GM21360 (cell line): Measurements from ENCODE around the gene RIN3.
"Not testable (repeated sequence)": the region's sequence is repeated elsewhere in the genome, so short reads cannot be mapped to it uniquely, and the experiment has no call there.

Source experiments
- ATAC-seq: cut with Tn5 transposase; IDR thresholded peaks from one replicate; pipeline ENCODE4 v1.9.1; 2021; ENCODE audit warnings: mild to moderate bottlenecking, moderate library complexity; ENCODE audit not compliant: unreplicated experiment

The RIN3 gene

DNA sequence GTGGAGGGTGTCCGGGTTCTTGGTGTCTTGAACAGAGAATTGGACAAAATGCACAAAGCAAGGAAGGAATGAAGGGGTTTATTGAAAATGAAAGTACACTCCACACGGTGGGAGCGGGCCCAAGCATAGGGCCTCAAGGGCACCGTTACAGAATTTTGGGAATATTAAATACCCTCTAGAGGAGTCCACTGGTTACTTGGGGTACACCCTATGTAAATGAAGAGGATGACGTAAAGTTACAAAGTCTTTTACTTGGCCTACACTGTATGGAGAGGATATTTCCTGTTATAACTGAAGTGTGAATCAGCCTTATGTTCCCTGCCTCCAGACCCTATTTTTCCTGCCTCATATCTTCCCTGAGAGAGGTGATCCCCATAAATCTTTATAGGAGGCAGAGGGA lies 102.6 kb downstream of the RIN3 start:
- ATAC-seq = no peak

DNA sequence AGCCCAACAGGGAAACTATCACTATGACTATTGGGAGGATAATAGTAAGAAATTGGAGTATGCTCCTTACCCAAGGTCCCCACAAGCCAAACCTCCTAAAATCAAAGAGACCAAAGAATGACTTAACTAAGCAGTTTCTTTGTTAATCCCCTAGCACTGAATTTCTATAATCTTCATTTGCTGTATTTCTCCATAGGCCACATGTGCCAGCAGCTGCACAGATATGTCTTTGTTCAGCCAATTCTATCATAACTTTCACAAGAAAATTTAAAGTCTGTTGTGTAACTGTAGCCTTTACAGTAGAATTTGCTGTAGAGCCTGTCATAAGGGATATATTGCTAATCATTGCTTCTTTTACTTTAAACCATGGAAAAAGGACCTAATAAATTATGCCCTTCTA lies 104.0 kb downstream of the RIN3 start:
- no peak for ATAC-seq

DNA sequence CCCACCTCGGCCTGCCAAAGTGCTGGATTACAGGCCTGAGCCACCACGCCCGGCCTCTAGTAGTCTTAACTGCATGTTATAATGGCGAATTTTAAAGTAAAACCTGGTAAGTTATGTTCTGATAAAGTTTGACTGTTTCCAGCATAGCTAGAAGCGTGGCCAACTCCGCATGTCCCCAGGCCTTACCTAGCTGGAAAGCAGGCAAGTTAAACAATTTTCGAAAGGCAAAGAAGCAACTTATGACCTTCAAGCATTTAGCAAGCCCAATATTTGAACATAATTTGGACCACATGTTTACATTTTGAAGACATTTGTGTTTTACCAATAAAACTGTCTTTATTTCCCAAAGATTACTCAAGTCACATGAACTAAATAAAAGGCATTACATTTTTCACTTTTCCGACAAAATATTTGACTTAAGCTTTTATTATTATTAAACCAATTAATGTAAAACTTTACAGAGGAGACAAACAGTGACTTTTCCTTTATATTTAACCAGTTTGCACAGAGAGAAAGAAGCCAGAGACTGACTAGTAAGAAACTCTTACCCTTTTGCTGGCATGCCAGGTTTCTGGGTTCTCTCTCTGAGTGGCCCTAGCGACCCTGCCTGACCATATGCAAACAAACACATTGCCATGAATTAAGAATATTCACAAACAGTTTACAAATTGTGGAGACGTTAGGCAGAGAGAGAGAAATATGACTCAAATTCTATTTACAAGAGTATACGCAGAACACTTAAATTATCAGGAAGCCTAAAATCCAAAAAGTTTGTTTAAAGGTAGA lies 106.3 kb downstream of the RIN3 start:
- no peak for ATAC-seq

DNA sequence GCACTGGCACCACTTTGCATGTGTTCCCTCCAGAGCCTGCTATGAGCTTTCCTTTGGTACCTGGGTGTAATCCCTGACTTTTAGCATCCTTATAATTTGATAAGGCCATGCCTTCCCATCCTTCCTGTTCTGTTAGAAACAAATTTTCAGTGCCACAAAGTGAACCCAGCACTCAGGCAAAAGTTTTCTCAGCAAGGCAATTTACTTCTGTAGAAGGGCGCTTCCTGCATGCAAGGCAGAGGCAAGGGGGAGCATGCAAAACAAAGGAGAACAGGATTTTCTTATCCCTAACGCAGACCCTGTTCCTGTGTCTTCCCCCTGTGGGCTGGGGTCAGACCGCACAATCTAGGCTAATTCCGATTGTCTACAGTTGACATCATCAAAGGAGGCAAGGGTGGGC lies 108.7 kb downstream of the RIN3 start:
- ATAC-seq = no peak

DNA sequence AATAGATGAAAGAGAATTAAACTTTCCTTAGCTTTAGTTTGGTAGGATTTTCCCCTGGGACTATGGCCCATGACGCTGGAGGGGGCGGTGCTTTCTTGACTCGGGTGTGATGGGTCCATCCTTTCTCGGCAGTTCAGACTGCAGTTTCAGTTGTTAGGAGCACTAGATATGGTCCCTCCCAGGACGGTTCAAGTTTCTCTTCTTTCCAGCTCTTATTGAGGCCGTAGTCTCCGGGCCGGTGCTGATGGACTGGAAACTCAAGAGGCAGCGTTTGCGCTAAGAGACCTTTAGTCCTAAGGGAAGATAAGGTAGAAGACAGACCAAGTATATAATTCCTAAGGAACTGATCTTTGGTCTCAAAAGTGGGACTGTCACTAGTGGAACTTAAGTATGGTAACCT lies 111.2 kb downstream of the RIN3 start:
- no peak for ATAC-seq

DNA sequence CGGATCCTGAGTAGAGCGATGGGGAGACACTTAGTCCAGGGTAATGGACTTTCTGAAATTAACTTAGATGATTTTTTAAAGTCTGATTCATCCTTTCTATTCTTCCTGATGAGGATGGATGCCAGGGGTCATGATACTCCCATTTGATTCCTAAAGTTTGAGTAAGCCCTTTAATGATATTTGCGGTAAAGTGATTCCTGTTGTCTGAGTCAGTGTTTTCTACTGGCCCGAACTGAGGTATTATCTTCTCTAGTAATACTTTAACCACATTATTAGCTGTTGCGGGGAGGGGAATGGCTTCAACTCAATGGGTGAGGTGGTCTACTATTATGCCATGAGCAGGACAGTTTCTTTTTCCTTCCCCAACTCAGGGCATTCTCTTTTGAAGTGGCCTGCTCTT lies 111.6 kb downstream of the RIN3 start:
- no peak for ATAC-seq

DNA sequence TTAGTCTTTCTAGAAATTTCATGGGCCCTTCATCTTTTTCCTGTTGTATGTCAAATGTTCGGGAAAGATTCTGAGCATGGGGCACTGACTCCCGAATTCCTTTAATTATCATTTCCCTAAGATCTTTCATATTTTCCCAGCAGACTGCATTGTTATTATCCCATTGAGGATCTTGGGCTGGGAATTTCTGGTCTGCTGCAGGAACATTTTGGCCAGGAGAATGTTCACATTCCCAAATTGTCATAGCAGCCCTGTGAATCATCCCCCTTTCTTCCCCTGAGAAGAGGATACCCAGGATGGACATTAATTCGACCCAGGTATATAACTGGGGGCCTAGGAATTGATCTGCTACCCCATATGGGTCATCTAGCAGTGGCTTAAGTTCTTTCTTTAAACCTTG lies 112.5 kb downstream of the RIN3 start:
- ATAC-seq = no peak

DNA sequence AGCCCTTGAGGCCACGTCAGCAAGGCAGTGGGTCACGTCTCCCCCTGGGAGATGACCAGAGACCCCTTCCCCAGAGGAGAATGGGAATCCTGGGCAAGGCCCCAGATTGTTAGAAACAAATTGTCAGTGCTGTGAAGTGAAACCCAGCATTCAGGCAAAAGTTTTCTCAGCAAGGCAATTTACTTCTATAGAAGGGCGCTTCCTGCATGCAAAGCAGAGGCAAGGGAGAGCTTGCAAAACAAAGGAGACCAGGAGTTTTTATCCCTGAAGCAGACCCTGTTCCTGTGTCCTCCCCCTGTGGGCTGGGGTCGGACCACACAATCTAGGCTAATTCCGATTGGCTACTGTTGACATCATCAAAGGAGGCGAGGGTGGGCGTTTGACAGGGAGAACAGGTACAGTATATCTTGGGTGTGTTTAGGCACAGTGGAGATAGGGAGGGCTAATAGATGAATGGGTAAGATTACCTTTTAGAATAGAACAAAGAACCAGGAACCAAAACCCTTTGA lies 114.2 kb downstream of the RIN3 start:
- no peak for ATAC-seq

DNA sequence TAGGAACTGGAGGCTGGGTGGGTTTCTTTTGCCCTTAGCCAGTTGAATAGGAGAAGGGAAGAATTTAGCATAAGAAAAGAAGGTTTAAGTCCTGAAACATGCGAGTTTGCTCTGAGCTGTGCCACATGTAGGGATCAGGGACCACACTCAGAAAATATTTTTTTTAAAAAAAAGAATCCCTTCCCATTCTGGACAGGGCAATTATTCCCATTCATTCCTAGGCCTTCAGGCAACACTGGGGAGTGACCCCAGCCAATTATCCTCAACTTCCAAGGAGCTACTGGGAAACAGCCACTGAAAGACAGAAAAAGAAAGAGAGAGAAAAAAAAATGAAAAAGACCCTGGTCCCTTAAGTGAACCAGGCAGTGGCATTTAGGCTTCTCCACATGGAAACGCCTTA lies 115.1 kb downstream of the RIN3 start:
- ATAC-seq = no peak

DNA sequence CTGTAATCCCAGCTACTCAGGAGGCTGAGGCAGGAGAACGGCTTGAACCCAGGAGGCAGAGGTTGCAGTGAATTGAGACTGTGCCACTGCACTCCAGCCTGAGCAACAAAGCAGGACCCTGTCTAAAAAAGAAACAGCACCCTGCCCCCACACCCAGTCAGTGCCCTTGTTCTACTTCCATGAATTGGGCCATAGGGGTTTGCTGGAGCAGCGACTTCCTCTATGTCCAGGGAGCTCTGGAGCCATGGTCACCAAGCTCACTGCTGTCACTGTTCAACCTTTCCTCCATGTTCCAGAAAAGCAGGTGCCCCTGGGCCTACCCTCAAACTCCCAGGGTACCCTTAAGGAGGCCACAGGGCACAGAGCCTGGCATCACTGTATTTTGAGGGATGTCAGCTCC lies 116.8 kb downstream of the RIN3 start:
- ATAC-seq = no peak

DNA sequence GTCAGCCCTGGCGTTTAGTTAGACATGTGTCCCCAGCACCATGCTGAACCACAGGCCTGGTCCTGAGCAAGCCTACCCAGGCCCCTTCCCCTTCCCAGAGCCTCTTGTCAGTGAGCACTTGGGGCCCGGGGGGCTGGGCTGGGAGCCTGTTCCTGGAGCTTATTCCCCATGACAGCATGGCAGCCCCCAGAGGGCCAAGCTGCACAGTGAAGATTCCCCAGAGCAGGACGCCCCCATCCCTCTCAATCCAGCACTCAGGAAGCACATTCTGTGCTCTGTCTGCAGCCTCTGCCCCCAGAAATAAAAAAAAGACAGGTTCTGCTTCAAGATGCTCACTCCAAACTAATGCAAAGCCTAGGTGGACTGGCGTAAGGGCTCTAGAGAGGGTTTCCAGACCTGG lies 117.5 kb downstream of the RIN3 start:
- no peak for ATAC-seq

DNA sequence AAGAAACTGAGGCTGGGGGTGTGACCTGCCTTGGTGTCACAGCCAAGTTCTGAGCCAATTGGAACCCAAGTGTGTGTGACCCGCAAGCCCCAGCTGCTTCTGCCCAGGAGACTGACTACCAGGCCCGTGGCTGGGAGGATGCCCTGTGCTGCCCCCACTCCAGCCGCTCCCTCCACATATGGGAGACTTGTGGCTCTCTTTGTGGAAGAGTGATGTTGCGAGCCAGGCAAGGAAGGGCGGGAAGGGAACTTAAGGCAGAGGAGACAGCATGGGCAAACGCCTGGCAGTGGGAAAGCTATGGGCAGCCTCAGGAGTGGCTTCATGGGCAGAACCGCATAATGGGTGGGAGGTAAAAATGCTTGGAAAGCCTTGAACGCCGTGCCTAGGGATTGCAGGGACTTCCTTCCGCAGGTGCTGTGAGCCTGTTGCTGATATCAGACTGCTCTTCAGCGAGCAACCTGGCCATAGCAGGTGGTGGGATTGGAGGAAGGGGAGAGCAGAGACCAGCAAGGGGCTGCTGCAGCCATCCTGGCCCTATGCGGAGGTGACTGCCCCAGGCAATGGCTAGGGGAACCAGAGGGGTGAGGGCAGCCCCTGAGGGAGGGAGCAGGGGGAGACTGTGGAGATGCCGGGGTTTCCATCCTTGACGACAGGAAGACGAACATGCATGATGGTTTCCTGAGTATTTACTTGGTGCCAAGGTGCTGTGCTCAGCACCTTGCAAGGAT lies 119.1 kb downstream of the RIN3 start:
- ATAC-seq = no peak

DNA sequence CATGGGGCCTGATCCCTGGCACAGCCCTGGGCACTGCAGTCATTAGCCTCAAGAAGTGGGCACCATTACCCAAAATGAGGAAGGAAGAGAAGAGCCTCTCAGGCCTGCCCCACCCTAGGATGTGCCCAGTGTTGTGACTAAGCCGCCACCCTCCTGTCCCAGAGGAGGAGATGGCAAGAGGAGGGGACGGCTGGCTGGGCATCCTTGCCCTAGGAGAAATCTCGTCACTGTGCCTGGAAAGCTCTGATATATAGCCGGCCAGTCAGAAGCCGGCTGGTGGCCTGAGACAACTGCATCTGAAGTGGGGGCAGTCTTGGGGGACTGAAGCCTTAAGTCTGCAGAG lies 119.7 kb downstream of the RIN3 start:
- no peak for ATAC-seq

DNA sequence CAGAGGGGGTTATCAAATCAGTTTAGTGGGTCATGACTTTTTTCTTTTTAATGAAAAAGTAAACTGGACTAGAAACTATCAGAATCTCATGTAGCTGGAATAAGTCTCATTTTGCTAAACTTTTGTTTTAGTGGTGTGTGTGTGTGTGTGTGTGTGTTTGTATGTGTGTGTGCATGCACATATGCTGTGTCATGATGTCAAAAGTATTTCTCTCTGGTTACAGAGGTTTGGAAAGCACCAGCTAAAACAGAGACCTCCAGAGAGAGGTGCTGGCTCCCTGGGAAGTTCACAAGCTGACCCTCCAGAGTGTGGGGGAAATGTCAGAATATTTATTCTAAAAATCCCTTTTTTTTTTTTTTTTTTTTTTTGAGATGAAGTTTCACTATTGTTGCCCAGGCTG lies 120.1 kb downstream of the RIN3 start:
- ATAC-seq = no peak

DNA sequence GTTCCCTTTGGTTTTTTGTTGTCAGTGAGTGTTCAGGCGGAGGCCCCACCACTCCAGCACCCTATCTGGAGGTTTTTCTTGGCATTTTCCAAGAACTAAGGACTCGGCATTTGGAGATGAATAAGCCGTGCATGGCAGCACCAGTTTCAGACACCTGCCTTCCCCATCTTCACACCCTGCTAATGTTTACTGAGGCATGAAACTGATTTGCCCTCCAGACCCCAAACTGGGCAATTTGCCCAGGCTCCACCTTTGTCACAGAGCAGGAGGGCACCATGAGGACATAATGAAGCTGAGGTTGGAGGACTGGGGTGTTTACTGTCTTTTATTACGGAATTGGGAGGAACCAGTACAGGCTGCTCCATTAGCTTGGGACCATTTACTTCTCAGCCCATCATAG lies 121.5 kb downstream of the RIN3 start:
- ATAC-seq = no peak

DNA sequence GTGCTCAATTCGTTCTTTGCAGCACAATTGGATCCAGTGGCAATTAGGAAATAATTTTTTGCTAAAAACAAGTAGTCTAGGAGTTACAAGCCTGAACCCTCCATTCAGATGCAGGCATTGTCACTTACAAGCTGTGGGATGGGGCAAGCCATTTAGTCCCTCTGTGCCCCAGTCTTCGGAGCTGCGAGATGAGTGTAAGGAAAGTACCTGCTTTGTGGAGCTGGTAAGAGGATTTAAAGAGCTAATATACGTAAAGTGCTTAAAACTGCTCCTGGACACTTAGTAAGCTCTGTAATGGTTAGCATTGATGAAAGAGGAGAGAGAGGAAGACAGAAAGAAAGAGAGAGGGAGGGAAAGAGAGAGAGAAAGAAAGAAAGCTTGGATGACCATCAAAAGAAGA lies 122.3 kb downstream of the RIN3 start:
- ATAC-seq = no peak

DNA sequence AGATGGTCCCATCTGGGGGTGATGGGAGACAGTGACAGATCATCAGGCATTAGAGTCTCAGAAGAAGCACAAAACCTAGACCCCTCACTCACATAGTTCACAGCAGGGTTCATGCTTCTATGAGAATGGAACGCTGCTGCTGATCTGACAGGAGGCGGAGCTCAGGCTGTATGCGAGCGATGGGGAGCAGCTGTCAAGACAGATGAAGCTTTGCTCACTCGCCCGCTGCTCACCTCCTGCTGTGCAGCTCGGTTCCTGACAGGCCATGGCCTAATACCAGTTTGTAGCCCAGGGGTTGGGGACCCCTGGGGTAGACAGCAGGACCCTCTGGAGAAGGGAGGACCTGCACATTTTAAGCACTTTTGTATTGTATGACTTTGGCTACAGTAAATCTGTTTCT lies 123.6 kb downstream of the RIN3 start:
- no peak for ATAC-seq

DNA sequence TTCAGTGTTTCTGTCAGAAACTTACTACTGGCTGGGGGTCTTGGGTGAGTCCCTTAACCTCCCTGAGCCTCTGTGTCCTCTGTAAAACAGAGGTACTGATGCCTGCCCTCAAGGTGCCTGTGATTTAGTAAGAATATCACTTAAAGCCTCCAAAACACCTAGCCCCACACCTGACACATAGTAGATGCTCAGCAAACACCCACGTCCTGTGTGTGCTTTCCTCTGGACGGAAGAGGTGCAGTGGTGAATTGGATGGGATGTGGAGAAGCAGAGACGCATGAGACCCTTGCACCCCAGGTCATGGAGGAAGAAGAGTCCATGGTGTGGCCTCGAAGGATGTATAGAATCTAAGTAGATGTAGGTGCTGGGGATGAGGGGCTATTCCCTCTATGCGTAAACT lies 124.3 kb downstream of the RIN3 start:
- ATAC-seq = no peak

DNA sequence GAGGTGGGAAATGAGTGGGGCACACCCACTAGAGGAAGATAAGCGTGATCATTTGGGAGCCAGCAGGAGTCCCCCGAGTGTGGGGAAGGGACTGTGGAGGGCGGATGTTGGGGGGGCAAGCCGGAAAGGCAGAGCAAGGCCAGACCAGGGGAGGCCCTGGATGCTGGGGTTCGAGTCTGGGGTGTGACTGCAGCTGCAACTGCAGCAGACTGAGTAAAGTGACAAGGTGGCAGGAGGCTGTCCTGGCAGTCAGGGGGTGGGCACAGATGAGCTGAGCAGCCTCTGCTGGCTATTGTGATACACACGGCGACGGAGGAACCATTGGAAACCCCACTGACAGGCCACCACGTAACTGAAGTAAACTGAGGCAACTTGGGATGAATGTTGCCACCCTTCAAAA lies 124.7 kb downstream of the RIN3 start:
- ATAC-seq = no peak

DNA sequence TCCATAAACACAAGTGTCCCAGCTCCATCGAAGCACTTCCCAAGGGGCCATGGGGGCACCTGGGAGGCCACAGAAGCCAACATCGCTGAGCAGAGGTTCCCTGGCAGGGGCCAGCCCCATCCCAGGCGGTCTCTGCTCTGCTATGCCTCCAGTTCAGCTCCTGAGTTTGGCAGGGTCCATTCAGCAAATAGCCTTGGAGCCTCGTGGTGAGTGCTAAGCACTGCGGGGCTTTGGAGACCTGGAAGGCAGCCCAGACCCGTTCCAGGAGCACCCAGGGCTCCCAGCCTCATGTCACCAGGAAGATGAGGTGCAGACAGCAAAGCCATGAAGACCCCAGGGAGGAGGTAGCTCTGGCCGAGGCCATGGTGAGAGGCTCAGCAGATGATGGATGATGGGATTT lies 125.3 kb downstream of the RIN3 start:
- ATAC-seq = no peak

DNA sequence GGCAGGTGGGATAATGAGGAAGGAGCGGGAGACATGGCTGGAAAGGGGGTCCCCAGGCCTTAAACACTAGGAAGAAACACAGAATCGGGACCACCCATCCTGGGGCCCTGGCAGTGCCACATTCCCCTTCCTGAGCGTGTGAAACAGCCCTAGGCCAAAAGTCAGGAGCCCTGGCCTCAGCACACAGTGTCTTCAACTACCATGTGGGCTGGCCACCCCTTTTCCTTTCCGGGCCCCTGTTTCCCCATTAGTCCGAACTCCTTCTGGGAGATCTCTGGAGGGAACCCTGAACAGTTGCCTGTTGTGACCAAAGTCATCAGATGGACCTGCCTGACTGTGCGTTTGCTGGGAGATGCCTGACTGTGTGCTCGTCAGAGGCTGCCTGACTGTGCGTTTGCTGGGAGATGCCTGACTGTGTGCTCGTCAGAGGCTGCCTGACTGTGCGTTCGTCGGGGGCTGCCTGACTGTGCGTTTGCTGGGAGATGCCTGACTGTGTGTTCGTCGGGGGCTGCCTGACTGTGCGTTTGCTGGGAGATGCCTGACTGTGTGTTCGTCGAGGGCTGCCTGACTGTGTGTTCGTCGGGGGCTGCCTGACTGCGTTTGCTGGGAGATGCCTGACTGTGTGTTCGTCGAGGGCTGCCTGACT lies 126.0 kb downstream of the RIN3 start:
- not testable (repeated sequence) for ATAC-seq

DNA sequence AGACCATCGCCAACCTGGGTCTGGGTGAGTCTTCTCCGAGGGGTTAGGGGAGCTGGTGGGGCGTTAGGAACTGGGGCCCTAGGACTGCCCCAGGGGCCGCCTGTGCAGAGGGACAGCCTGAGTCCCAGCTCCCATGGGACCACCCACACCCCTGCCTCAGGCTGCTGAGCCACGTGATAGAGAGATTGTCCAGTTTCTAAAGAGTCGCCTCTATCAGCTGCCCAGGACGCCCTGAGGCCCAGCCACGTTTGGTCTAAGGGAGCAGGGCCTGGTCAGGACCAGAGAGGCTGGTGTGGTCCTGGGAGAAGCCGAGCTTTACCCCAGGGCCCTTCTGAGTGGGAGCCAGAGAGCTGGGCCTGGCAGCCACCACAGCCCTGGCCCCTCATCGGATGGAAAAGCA lies 127.7 kb downstream of the RIN3 start:
- ATAC-seq = no peak
